H7 (cell line): ENCODE measurements around the gene IAPP. TPM values are rescaled to one million over a fixed set of nuclear protein-coding genes. Genes with fewer than 3 reads are reported as not detected.
"Not testable (repeated sequence)": the region's sequence is repeated elsewhere in the genome, so short reads cannot be mapped to it uniquely, and the experiment has no call there.

ENCODE experiments used
- DNase-seq: peaks from one replicate; pipeline ENCODE4 v3.0.0; 2012
- H3K27me3 ChIP-seq: 2 replicates; pipeline ENCODE4 v1.6.0; 2011; ENCODE audit warnings: mild to moderate bottlenecking, low read length; ENCODE audit not compliant: control insufficient read depth, insufficient read depth
- H3K36me3 ChIP-seq: replicated peaks from 2 replicates; pipeline ENCODE4 v1.5.1; 2011; ENCODE audit warnings: low read length; ENCODE audit not compliant: control insufficient read depth, insufficient read depth
- H3K4me3 ChIP-seq: 2 replicates; pipeline ENCODE4 v1.5.1; 2011; ENCODE audit warnings: low read depth, mild to moderate bottlenecking, control low read depth, low read length, moderate library complexity; ENCODE audit not compliant: insufficient read depth
- total RNA-seq: library from RNA; depleted of rRNA; stranded (reverse); fragments of >200 nt; shearing (Covaris generic); gene quantifications from 2 replicates; pipeline ENCODE4 v1.2.3, GENCODE V29; 2014; rRNA removed

IAPP gene
- total RNA-seq, 1 experiment from 2014 or later, result not detected

DNA sequence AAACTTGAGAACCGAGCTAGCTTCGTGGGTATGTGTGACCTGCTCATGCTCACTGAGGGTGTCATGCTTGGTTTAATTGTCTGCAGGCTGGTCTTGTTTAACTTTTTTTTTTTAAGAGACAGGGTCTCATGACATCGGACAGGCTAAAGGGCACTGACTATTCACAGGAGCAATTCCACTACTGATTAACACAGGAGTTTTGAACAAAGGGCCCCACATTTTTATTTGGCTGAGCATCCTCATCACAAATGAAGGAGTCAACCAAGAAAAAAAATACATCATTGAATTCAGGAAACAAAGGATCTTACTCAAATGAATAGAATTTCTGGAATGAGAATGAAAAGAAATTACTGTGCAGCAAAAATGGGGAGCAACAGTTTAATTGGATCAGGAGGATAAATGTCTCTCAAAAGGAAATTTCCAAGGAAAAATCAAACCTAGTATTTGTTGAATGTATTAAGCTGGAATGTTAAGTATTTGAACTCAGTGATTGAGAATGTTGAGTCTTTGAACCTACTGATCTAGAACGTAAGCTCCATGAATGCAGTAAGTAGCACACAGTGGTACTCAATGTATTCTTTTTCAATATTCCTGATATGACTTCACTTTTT is 43.9 kb downstream of the IAPP start:
- Histone ChIP-seq H3K36me3 (no peaks in the 10 kb centered on the region), H3K27me3 (no peaks in the 10 kb centered on the region), H3K4me3 (no peak overlapping the region)
- no peak for DNase-seq

GRCh38 chr12:21418398-21418797 is 45.7 kb downstream of the IAPP start:
- not testable (repeated sequence) for H3K36me3 ChIP-seq, H3K27me3 ChIP-seq

GRCh38 chr12:21419009-21419699 is 46.5 kb downstream of the IAPP start:
- not testable (repeated sequence) for DNase-seq, H3K27me3 ChIP-seq, H3K36me3 ChIP-seq
- peak overlapping the region; percentile 27 for H3K4me3 ChIP-seq

More at GRCh38 chr12:21418398-21418797, 45.7 kb downstream of the IAPP start:
- DNase-seq, H3K4me3 ChIP-seq: not testable (repeated sequence)

DNA sequence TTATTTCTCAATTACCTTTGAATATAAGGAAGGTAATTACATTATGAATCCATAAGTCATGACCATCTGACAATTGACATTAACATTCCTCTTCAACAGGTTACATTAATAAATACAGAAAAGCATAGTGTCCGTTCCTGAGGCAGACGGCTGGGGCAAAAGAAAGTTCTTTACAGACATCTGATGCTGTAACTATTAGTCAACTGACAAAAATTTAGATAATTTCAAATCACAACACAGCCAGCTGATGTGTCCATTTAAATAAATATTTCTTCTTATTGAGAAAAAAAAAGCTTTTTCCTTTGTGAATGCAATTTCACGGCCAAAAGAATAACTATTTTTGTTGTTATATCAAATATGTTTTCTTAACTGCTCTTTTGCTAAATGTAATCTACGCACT is 55.5 kb downstream of the IAPP start:
- no peak for DNase-seq
- H3K4me3 ChIP-seq, result no peak overlapping the region
- H3K36me3 ChIP-seq, result no peaks in the 10 kb centered on the region
- H3K27me3 ChIP-seq, result no peaks in the 10 kb centered on the region

Other genes starting within 250 kb of the IAPP start
- gene SLCO1B1, start 241.7 kb upstream of the IAPP start, total RNA-seq, result 0.04 TPM in 1 of 2 replicates, not detected in the other
- gene SLCO1A2, start 38.0 kb upstream of the IAPP start, total RNA-seq, result 5.2 and 6.8 TPM in 2 replicates
- gene PYROXD1, start 64.8 kb downstream of the IAPP start, total RNA-seq, result 3.6 and 6.2 TPM in 2 replicates
- 39.6 and 52.7 TPM in 2 replicates for gene RECQL, start 128.7 kb downstream of the IAPP start, total RNA-seq
- gene GOLT1B, start 128.9 kb downstream of the IAPP start, total RNA-seq, result 28.2 and 40.3 TPM in 2 replicates
- not detected in 2 replicates for gene SPX, start 153.4 kb downstream of the IAPP start, total RNA-seq
- not detected in 2 replicates for gene GYS2, start 231.9 kb downstream of the IAPP start, total RNA-seq